ENCODE results near the gene ZNF440. TPM values are rescaled to one million over a fixed set of nuclear protein-coding genes. Genes with fewer than 3 reads are reported as not detected.

ZNF440 gene
- total RNA-seq, result 13.6 and 17.0 TPM in 2 replicates
- 1.9 and 3.0 TPM in 2 replicates for polyA plus RNA-seq

- peaks cover 2% of the 10 kb centered on the region for H3K9me3 ChIP-seq (ENCODE audit: low read depth)
- no peaks in the 10 kb centered on the region for H3K4me1 ChIP-seq (ENCODE audit: insufficient read depth)
- no peak for TF ChIP-seq EZH2phosphoT487 (IDR thresholded peaks at IDR 0.05; ENCODE audit: low read depth, severe bottlenecking, unreplicated experiment)
- no peak for TF ChIP-seq EZH2 (IDR thresholded peaks at IDR 0.05; ENCODE audit: borderline replicate concordance)
- TF ChIP-seq CTCF (IDR thresholded peaks at IDR 0.05; ENCODE audit: poor library complexity), result no peak
- peaks cover 44% of the 10 kb centered on the region for H3K79me2 ChIP-seq
- no peaks in the 10 kb centered on the region for H3K27me3 ChIP-seq
- peak within 1 kb of the TSS; percentile 79 for H3K4me2 ChIP-seq
- peak within 1 kb of the TSS; percentile 89 for H2AFZ ChIP-seq
- H3K27ac ChIP-seq, result peak within 1 kb of the TSS; percentile 95
- no peaks in the 10 kb centered on the region for H4K20me1 ChIP-seq (ENCODE audit: insufficient read depth, poor library complexity, severe bottlenecking)
- H3K36me3 ChIP-seq (replicated peaks; ENCODE audit: insufficient read depth, low read depth), result no peaks in the 10 kb centered on the region
- DNase-seq (ENCODE audit: low spot score), result peak; percentile 98
- H3K4me3 ChIP-seq, result peak within 1 kb of the TSS; percentile 71
- under 1% methylated on average over 55 of the region's 55 CpGs for WGBS (ENCODE audit: low lambda C conversion rate, missing lambda C conversion rate)
- H3K9me2 ChIP-seq (replicated peaks; ENCODE audit: insufficient read depth), result no peaks in the 10 kb centered on the region
Observed at GRCh38 chr19:11814029-11814699, at the start of gene ZNF440. Gene ZNF440 (plus strand): TSS chr19:11814273. CDS start chr19:11814448, 175 bp downstream.

GRCh38 chr19:11766597-11767591, 47.2 kb upstream of the ZNF440 start, which contains the start of gene ZNF441:
Gene ZNF441 (plus strand): TSS chr19:11767000. CDS start chr19:11767194, 194 bp downstream.
- Histone ChIP-seq H3K27me3 (no peaks in the 10 kb centered on the region), H3K36me3 (replicated peaks; ENCODE audit: insufficient read depth, low read depth) (no peaks in the 10 kb centered on the region), H3K4me3 (peak within 1 kb of the TSS; percentile 42), H3K79me2 (peaks cover 35% of the 10 kb centered on the region), H4K20me1 (ENCODE audit: insufficient read depth, poor library complexity, severe bottlenecking) (no peaks in the 10 kb centered on the region), H3K9me3 (ENCODE audit: low read depth) (no peaks in the 10 kb centered on the region), H2AFZ (peak within 1 kb of the TSS; percentile 81), H3K4me2 (peak within 1 kb of the TSS; percentile 82), H3K27ac (peak within 1 kb of the TSS; percentile 99), H3K4me1 (ENCODE audit: insufficient read depth) (peaks cover 10% of the 10 kb centered on the region), H3K9me2 (replicated peaks; ENCODE audit: insufficient read depth) (no peaks in the 10 kb centered on the region)
- WGBS (ENCODE audit: low lambda C conversion rate, missing lambda C conversion rate), result 2% methylated on average over 61 of the region's 61 CpGs
- DNase-seq (ENCODE audit: low spot score), result peak; percentile 98
- TF ChIP-seq CTCF (IDR thresholded peaks at IDR 0.05; ENCODE audit: poor library complexity) (no peak), EZH2phosphoT487 (IDR thresholded peaks at IDR 0.05; ENCODE audit: low read depth, severe bottlenecking, unreplicated experiment) (no peak), EZH2 (IDR thresholded peaks at IDR 0.05; ENCODE audit: borderline replicate concordance) (no peak)

- 10% methylated on average over 17 of the region's 20 CpGs for WGBS (ENCODE audit: low lambda C conversion rate, missing lambda C conversion rate)
- no peaks in the 10 kb centered on the region for H3K36me3 ChIP-seq (replicated peaks; ENCODE audit: insufficient read depth, low read depth)
- no peaks in the 10 kb centered on the region for H3K9me2 ChIP-seq (replicated peaks; ENCODE audit: insufficient read depth)
- H3K4me2 ChIP-seq, result peak overlapping the region; percentile 82
- TF ChIP-seq EZH2 (IDR thresholded peaks at IDR 0.05; ENCODE audit: borderline replicate concordance), result no peak
- TF ChIP-seq EZH2phosphoT487 (IDR thresholded peaks at IDR 0.05; ENCODE audit: low read depth, severe bottlenecking, unreplicated experiment), result no peak
- no peak for TF ChIP-seq CTCF (IDR thresholded peaks at IDR 0.05; ENCODE audit: poor library complexity)
- no peaks in the 10 kb centered on the region for H4K20me1 ChIP-seq (ENCODE audit: insufficient read depth, poor library complexity, severe bottlenecking)
- peaks cover 35% of the 10 kb centered on the region for H3K79me2 ChIP-seq
- peaks cover 10% of the 10 kb centered on the region for H3K4me1 ChIP-seq (ENCODE audit: insufficient read depth)
- H2AFZ ChIP-seq, result peak overlapping the region; percentile 12
- DNase-seq (ENCODE audit: low spot score), result peak; percentile 83
- H3K27me3 ChIP-seq, result no peaks in the 10 kb centered on the region
- peak overlapping the region; percentile 99 for H3K27ac ChIP-seq
- no peaks in the 10 kb centered on the region for H3K9me3 ChIP-seq (ENCODE audit: low read depth)
- H3K4me3 ChIP-seq, result peak overlapping the region; percentile 42
Observed at GRCh38 chr19:11767633-11768133, 46.4 kb upstream of the ZNF440 start.
